Prostate gland (tissue), 2 donors: ENCODE data around the gene LRRC59.

Experiments
- POLR2A ChIP-seq: fragments of 450-650 bp; IDR thresholded peaks from one replicate; pipeline ENCODE4 v1.6.1; 2016; ENCODE audit warnings: antibody characterized with exemption, mild to moderate bottlenecking
- TF ChIP-seq, protein P1 (sequence below), 4 experiments: fragments of 200-600 bp in 2 of 4; fragments of 450-650 bp in 2 of 4; sonication (generic) in 2 of 4; IDR thresholded peaks; 1 replicate in 3 of 4; 2 replicates in 1 of 4; pipeline ENCODE4 v1.5.1; 2016 to 2019; ENCODE audit warnings: antibody characterized with exemption in 4 of 4, mild to moderate bottlenecking in 2 of 4, moderate library complexity in 2 of 4

- TF ChIP-seq, protein P1, sequence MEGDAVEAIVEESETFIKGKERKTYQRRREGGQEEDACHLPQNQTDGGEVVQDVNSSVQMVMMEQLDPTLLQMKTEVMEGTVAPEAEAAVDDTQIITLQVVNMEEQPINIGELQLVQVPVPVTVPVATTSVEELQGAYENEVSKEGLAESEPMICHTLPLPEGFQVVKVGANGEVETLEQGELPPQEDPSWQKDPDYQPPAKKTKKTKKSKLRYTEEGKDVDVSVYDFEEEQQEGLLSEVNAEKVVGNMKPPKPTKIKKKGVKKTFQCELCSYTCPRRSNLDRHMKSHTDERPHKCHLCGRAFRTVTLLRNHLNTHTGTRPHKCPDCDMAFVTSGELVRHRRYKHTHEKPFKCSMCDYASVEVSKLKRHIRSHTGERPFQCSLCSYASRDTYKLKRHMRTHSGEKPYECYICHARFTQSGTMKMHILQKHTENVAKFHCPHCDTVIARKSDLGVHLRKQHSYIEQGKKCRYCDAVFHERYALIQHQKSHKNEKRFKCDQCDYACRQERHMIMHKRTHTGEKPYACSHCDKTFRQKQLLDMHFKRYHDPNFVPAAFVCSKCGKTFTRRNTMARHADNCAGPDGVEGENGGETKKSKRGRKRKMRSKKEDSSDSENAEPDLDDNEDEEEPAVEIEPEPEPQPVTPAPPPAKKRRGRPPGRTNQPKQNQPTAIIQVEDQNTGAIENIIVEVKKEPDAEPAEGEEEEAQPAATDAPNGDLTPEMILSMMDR (IDR thresholded peaks at IDR 0.05): no peak
- TF ChIP-seq POLR2A: no peak
Observed at GRCh38 chr17:50379351-50380132, 17.8 kb downstream of the LRRC59 start.
